ENCODE results near the gene HDGFL3.
"Not testable (repeated sequence)": the region's sequence is repeated elsewhere in the genome, so short reads cannot be mapped to it uniquely, and the experiment has no call there.

HDGFL3 gene

DNA sequence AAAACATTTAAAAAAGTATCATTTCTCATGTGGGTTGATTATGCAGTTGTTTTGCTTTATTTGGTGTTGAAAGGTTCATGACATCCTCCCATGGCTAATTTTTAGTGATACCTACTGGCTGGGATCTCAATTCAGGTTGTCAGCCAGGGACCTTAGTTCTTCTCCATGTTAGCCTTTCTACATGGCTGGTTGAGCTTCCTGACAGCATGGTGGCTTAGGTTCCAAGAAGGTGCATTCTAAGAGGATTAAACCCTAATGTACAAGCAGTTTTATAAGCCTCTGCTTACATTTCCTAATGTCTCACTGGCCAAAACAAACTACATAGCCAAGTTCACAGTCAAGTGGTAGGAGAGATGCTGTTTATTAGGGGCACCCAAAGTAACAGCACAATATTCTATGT is 109.5 kb downstream of the HDGFL3 start:
- DNase-seq: no peak

DNA sequence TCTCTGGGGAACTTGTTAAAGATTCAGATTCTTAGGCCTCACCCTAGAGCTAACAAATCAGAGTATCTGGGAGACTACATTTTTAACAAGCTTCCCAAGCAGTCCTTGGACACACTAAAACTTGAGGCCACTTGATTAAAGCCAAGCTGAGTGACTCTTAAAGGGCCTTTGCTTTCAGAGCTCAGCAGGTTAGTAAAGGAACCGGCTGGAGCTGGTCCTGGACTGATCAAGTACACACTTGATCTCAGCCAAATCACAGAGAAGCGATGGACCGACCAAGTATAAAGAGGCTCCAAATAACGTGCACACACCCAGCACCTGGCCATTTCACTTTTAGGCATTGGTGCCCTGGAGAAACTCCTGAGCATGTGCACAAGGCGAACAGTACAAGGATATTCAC is 113.0 kb downstream of the HDGFL3 start:
- no peak for DNase-seq

DNA sequence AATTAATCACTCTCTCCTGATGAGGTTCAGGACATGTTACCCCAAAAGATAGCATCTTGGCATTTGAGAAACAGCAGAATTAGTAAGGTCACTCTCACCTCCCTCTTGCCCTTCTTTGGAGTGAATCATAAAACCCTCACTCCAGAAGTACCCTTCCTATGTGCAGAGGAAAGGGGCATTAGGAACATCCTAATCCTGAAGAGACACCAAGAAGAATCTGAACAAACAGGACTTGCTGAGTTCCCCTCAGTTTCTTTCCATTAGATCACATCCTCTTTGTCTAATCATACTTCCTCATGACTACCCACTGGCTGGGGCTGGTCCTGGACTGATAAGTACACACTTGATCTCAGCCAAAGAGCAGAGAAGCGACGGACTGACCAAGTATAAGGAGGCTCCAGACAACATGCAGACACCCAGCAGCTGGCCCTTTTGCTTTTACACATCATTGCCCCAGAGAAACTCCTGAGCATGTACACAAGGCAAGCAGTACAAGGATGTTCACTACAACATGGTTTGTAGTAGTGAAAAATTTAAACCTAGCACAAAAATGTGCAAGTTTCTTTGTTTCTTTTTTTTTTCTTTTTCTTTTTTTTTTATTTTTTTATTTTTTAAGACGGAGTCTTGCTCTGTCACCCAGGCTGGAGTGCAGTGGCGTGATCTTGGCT is 115.2 kb downstream of the HDGFL3 start:
- DNase-seq: peak; percentile 38

DNA sequence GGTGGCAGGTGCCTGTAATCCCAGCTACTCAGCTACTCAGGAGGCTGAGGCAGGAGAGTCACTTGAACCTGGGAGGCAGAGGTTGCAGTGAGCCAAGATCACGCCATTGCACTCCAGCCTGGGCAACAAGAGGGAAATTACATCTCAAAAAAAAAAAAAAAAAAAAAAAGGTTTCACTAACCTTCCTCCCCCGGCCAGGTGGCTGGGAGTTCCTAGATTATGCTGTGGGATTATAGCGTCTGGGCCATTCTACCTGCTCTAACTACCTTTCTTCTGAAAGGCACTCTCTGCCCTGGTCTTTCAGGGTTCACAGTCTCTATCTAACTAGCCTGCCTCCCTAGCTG is 115.7 kb downstream of the HDGFL3 start:
- DNase-seq: not testable (repeated sequence)

DNA sequence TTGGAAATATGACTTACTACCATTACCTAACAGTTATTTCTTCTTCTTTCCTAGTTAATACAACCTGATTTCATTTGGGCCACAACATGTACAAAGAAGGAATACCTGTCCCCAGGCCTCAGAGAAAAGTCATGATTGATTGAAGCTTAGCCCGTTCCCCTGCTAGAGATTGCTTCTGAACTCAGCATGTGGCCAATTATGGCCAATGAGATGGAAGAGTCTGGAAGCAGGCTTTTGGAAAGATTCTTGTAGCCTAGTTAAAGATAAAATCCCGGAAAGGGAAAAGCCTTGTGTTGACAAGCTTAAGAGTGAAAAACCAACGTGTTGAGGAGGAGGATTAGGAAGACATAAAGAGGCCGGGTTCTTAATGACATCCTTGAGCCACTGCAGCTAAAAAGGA is 117.2 kb downstream of the HDGFL3 start:
- no peak for DNase-seq

DNA sequence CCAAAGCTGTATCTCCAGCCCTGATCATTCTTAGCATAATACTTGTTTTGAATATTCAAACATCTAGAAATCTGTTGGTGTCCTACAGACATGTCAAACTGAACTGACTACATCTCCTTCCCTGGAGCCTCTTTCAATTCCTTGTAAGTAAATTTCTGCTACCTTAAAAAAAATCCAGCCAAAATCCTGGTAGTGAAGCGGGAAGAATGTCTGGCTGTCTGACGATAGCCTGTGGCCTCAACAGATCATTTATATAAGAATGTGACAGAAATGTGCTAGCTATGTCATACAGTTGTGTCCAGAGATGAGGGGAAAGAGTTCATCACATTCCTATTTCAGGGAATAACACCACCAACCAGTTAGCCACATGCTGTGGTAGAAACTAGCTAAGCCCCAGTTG is 118.7 kb downstream of the HDGFL3 start:
- DNase-seq: no peak

DNA sequence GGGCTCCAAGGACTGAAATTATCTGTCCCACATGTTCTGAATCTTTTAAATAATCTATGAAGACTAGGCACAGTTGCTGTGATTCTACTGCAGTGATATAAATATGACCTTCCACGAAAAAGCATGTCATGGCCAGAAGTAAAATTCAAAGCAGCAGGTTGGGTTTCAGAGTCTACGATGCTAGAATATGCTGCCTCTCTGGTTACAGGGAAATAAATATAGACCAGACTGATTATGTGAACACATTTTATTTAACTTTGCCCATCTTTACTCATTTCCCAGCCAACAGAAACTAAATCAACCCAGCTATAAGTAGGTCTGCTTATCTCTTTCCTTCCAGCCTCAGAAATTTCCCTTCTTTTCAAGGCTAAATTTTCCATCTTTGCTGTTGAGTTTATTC is 120.0 kb downstream of the HDGFL3 start:
- no peak for DNase-seq

DNA sequence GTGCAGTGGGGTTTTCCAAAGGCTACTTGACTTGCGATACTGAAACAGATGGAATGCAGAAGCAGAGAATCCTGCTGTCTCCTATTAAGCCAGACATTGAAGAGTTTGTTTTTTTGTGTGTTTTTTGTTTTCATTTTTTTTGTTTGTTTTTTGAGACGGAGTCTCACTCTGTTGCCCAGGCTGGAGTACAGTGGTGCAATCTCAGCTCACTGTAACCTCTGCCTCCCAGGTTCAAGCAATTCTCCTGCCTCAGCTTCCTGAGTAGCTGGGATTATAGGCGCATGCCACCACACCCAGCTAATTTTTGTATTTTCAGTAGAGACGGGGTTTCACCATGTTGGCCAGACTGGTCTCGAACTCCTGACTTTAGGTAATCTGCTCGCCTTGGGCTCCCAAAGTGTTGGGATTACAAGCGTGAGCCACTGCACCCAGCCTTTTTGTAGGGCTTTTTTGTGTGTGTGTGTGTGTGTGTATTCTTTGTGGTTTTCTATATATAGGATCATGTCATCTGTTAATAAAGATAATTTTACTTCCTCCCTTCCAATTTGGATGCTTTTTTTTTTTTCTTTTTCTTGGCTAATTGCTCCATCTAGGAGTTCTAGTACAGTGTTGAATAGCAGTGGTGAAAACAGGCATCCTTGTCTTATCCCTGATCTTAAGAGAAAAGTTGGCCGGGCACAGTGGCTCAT is 121.6 kb downstream of the HDGFL3 start:
- not testable (repeated sequence) for DNase-seq

DNA sequence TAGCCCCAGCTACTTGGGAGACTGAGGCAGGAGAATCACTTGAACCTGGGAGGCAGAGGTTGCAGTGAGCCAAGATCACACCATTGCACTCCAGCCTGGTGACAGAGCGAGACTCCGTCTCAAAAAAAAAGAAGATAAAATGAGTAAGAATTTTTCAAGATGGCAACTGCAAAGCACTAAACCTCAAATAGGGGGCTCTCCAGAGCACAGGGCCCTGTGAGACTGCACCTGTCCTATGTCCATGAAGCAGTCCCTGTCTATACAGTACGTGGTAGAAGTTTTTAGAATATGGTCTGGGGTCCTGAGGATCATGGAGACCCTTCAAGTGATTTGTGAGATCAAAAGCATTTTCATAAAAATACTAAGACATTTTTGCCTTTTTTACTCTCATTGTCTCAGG is 122.2 kb downstream of the HDGFL3 start:
- not testable (repeated sequence) for DNase-seq

DNA sequence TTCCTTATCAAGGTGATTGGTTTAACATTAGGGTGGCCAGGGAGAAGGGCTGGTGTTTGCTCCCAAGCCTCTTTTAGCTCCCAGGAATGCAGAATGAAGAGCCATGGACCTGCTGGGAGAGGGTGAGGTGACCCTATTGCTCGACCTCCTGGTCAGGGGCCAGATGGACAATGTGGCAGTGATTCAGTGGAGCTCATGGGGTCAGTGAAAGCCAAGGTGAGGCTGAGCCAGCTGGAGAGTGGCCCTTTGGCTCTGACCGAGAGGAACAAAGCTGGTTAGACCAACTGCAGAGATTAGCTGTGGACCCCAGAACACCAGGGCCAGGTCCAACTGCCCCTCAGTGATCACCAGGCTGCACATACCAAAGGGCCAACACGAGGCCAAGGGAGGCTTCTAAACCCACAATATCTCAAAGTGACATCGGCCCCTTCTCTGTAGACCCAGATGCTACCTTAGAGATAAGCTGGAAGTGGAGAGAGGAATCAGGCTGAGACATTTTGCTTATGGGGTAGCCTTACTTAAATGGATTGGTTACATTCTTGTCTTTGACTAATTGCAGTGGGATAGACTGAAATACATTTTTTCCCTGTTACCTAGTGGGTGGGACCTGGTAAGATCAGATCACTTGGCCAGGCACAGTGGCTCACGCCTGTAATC is 124.8 kb downstream of the HDGFL3 start:
- DNase-seq: no peak

DNA sequence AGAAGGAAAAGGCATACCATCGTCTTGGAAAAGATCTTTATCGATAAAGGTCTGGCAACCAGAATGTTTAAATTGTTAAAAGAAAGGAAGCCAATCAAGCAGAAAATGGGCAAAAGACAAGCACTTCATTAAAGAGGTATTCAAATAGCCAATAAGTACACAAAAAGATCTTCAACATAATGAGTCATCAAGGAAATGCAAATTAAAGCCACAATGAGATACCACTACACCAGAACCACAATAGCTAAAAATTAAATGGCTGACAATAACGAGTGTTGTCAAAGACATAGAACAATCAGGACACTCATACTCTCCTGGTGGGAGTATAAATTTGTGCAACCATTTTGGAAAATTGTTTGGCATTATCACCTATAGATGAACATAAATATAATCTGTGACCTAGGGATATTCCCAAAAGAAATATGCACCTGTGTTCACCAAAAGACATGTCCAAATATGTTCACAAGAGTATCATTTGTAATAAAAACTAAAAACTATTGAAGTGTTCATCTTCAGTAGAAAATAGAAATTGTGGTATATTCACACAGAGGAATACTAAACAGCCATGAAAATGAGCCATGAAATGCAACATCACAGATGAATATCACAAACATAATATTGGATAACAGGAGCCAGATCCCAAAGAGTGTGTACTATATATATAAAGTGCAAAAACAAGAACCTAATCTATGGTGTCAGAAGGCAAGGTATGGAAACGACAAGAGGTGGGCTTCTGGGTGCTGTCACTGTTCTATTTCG is 126.2 kb downstream of the HDGFL3 start:
- no peak for DNase-seq

DNA sequence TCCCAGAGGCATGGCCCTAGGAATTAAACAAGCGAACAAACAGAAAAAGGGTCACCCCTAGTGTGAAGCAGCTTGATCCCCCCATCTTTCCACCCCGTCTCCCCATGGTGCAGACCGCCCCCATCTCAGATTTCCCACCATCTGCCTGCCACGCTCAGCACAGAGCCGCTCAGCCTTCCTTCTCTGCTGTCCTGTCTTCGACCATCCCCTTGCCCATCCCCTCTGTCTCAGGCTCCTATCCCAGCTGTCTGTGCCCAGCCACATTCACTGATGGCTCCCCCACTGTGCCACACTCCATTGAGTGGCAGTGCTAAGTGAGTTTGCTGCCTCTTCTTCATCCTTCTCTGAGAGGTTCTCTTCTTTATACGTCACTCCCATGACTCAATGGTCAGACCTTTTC is 128.9 kb downstream of the HDGFL3 start:
- DNase-seq: no peak

Measured in SIG-M5 (cell line).